ENCODE data around the gene RAB4A.

The RAB4A gene, protein sequence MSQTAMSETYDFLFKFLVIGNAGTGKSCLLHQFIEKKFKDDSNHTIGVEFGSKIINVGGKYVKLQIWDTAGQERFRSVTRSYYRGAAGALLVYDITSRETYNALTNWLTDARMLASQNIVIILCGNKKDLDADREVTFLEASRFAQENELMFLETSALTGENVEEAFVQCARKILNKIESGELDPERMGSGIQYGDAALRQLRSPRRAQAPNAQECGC

DNA sequence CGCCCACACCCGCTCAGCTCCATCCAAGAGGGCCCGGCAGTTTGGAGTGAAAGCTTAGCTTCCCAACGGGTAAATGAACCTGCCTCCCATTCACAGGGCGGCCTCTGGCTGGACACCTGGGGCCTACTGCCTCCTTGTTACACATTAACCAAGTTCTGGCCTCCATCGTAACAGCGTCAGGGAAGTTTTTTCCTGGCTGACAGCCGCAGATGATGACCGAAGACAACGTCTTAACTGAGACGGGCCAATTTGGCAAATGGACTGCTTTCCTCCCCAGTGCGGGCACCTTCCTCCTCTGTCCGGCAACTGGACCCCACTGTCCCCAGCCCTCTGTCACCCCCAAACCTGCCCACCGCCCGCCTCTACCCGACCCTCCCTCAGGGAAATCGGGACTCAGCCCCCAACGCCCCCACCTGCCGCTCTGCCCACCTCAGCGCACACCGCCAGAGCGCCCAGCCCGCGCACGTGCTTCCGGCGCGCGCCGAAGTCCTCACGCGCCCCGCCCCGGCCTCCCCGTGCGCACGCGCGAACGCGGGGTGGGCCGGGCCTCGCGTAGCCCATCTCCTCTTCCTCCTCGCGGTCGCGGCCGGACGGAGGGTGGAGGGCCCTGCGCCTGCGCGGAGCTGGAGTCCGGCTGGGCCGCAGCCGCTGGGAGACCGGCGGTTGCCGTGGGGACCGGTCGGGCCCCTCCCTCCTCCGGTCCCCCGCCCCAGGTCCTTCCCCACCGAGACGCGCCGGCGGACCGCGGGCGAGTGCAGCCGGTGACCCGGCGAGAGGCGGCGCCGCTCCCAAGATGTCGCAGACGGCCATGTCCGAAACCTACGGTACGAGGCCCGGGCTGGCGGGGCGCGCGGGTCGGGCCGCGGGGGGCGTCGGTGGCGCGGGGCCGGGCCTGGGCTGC is at the start of gene RAB4A:
RAB4A (plus strand) TSS at position 565 of the 901 bp plus-strand sequence; CDS start at position 794, 229 bp downstream.
- DNase-seq (ENCODE audit: low spot score): peak; percentile 85

DNA sequence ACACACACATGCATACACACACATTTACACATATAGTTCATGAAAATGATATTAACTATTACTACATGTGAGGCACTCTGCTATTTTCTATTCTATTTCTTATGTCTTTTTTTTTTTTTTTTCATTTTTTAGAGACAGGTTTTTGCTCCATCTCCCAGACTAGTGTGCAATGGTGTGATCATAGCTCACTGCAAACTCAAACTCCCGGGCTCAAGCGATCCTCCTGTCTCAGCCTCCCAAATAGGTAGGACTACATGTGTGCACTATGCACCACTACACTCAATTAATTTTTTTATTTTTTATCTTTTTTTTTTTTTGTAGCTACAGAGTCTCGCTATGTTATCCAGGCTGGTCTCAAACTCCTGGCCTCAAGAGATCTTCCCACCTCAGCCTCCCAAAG is 48.8 kb upstream of the RAB4A start:
- DNase-seq (ENCODE audit: low spot score): no peak

DNA sequence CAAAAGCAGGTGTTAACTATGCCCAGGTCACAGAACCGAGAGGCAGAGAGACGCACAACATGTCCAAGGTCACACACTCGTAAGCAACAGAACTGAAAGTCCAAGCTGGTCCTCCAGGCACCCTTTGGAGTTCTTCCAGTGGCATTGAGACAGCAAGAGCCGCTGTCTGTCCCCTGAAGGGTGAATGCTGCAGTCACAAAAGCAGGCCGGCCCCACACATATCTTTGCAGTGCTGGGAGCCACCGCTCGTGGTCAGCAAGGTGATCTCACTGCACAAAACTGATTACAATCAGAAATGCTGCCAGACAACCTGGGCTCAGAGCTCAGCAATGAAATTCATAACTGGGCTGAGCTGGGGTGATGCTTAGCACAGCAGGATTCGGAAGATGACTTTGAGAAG is 47.4 kb upstream of the RAB4A start:
- DNase-seq (ENCODE audit: low spot score): no peak

DNA sequence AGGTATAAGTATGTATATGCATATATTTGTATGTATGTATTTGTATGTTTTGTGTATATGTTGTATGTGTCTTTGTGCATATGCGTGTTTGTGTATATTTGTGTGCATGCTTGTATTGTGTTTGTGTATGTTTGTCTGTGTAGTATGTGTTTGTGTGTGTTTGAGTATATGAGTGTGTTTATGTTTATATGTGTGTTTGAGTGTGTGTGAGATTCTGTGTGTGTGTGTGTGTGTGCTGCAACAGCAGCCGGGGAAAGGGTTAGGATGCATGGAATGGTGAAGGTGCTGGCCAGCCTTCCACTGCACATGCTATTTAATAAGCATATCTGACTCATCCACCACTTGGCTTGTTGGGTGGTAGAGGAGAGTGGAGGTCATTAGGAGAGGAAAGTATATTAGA is 46.6 kb upstream of the RAB4A start:
- no peak for DNase-seq (ENCODE audit: low spot score)

GRCh38 chr1:229225331-229225782 is 45.6 kb upstream of the RAB4A start:
- DNase-seq (ENCODE audit: low spot score): no peak

GRCh38 chr1:229226796-229227195 is 44.1 kb upstream of the RAB4A start:
- no peak for DNase-seq (ENCODE audit: low spot score)

- peak; percentile 91 for DNase-seq (ENCODE audit: low spot score)
These were observed 43.5 kb upstream of the RAB4A start for GRCh38 chr1:229227298-229227919.

- no peak for DNase-seq (ENCODE audit: low spot score)
These were observed 42.4 kb upstream of the RAB4A start for GRCh38 chr1:229228522-229228921.

GRCh38 chr1:229229137-229229720 is 41.7 kb upstream of the RAB4A start:
- peak; percentile 64 for DNase-seq (ENCODE audit: low spot score)

DNA sequence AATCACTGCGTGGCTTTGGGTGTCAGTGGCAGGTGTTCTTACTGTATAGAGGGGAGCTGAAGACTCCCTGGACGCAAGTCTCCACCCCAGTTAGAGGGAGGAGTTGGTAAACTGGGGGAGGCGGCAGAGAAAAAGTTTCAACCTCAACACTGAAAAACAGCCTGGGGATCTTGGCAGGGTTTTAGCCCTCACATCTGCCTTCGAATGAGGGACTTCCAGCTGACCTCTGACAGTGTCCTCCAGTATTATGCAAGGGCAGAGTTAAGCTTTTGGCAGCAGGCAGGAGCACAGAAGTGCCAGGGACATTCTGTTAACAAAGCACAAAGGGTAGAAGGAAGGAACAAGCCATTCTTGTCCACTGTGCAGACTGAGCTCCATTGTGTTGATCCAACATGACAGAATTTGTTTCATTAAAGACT is 41.2 kb upstream of the RAB4A start:
- DNase-seq (ENCODE audit: low spot score): peak; percentile 99

DNA sequence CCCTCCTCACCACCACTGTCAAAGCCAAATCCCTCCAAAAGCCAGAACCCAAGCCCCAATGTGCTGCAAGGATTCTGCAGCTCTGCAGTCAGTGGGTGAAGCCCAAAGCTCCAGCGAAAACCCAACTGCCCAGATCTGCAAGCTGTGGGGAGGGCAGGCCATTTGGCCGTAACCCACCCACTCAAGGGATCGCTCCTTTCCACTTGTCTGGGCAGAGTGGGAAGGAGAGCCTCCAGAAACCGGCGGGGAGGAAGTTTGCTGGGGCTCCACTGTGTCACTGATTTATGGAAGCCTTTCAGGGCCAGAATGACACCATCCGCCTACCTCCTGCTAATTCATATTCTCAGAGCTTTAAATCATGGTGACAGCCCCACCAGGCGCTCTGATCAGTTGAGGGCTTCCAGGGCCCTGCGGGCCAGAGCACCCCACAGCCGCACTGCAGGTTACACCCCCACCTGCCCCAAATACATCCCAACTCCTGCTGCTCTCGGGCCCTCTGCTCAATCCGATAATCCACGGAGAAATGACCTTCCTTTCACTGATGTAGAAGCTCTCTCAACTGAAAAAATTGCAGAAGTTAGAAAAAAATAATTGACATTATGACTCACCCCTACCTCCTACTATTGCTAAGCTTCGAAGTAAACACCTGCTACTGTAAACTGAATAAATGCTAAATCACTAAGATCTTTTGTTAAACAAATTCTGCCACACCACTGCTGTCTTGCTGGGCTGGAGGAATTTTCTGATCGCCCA is 40.6 kb upstream of the RAB4A start:
- no peak for DNase-seq (ENCODE audit: low spot score)

DNA sequence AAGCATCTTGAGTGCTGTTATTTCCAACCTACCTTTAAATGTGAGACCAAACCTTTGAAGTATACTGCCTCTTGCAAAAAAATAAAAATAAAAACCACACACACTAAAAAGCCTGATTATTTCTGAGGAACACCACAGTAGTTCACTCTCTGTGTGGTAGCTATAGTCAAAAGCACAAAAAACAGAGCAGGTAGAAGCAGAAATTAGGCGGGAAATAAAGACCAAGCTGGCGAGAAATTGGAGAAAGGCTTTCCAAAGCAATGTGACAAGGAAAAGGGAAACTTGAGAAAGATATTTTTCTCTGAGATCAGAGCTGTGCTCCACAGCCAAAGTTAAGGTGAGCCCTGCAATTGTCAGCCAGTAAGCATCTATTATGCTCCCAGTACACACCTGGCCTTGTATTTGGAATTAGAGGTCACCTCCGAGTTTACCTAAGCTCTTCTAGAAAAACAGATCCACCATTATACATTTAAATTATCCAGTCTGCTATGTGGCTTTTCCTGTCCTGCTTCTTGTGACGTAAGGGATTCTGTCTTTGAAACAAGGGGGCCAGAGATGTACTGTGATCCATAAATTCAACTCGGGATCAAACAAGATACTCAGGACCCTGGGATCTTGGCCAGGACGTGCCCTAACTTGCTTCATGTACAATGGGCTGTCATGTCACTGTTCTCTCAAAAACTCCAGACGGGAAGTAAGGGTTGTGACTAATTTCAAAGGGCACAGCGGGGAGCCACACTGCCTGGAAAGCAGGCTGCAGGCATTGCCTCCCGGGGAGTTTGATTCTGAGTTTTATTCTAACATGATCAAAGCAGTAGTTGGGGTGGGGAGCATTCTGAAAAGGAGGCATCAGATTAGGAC is 39.8 kb upstream of the RAB4A start:
- DNase-seq (ENCODE audit: low spot score): no peak

- peak; percentile 80 for DNase-seq (ENCODE audit: low spot score)
These were observed 39.2 kb upstream of the RAB4A start for GRCh38 chr1:229231754-229232119.

- no peak for DNase-seq (ENCODE audit: low spot score)
These were observed 35.9 kb upstream of the RAB4A start for GRCh38 chr1:229234870-229235472.

DNA sequence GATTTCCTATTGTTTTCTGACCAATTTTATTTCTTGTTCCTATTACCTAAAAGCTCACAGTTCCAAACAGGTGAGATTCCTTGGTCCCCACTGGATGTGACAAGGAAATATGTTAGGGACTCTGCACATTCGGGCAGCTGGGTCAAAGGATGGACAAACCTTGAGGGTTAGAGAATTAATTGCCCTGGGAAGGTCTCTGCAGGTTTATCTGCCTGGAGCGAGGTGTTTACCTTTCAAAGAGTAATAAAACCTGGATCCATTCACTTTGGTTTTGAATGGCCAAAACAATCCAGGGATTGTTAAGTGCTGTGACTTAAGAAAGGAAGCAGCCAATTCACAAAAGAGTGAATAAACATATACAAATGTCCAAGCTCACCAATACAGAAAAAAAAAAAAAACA is 33.6 kb upstream of the RAB4A start:
- DNase-seq (ENCODE audit: low spot score): no peak

GRCh38 chr1:229238231-229238630 is 32.7 kb upstream of the RAB4A start:
- DNase-seq (ENCODE audit: low spot score): no peak

- DNase-seq (ENCODE audit: low spot score): peak; percentile 97
These were observed 32.1 kb upstream of the RAB4A start for GRCh38 chr1:229238674-229239415.

DNA sequence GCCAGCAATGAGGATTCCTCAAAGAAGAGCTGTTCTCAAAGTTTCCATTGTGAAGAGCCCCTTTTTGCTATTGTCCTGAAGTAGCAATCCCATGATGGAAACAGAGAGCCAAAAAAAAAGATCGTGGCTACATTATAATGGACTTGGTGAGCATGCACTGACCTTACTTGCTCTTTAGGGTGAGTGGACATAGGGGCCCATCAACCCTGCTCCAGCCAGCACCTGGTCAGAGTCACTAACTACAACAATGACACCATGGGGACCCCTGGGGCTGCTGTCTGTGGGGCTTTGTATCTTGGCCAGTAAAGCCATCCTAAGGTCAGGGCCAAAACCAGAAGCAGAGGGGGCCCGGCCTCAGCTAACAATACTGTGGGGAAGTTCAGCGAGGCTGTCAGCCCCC is 30.4 kb upstream of the RAB4A start:
- DNase-seq (ENCODE audit: low spot score): no peak

GRCh38 chr1:229241390-229241789 is 29.5 kb upstream of the RAB4A start:
- no peak for DNase-seq (ENCODE audit: low spot score)

DNA sequence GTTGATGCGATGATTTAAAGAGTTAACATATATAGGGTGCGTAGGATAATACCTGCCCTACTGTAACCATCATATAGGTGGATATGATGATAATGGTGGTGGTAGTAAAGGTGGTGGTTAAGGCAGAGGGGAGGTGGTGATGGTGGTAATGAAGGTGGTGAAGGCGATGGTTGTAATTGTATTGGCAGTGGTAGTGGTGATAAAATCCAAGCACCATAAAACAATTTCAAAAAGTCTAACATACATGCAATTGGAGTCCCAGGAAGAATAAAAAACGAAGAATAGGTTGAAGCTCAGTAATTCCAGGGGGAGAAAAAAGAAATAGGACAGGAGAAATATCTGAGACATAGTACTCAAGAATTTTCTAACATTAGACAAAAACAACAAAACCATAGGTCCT is 27.3 kb upstream of the RAB4A start:
- DNase-seq (ENCODE audit: low spot score): no peak

Measured in globus pallidus (tissue), 1 donor.